Bronchial epithelial cell (primary cell): ENCODE data around the gene HSPB7. TPM values are rescaled to one million over a fixed set of nuclear protein-coding genes. Genes with fewer than 3 reads are reported as not detected.

ENCODE experiments used
- DNase-seq: peaks from one replicate; pipeline ENCODE4 v3.0.0-alpha.2; 2010; ENCODE audit warnings: low read depth
- FAIRE-seq: peaks from 2 replicates; lab custom pipeline; 2011; peaks lifted over from hg19 to GRCh38; lab: Jason Lieb, UNC
- H3K27me3 ChIP-seq: 2 replicates; pipeline ENCODE4 v1.5.1; 2011; ENCODE audit warnings: low read length; ENCODE audit not compliant: control insufficient read depth, insufficient read depth
- H3K36me3 ChIP-seq: 2 replicates; pipeline ENCODE4 v1.5.1; 2011; ENCODE audit warnings: low read length; ENCODE audit not compliant: control insufficient read depth, insufficient read depth
- H3K4me3 ChIP-seq: 2 replicates; pipeline ENCODE4 v1.5.1; 2011; ENCODE audit warnings: mild to moderate bottlenecking, low read depth, low read length, control low read depth
- total RNA-seq: library from RNA; depleted of rRNA; stranded (reverse); fragments of >200 nt; gene quantifications from 2 replicates; pipeline ENCODE4 v1.2.1, GENCODE V29; 2014
- TF ChIP-seq, protein P1 (sequence below): IDR thresholded peaks from 2 replicates; pipeline ENCODE4 v1.5.1; 2011; ENCODE audit warnings: mild to moderate bottlenecking, moderate library complexity, low read length, control low read depth, inconsistent platforms; ENCODE audit not compliant: insufficient read depth, severe bottlenecking

Gene HSPB7
- total RNA-seq, 1 donor from 2014 or later, result not detected

DNA sequence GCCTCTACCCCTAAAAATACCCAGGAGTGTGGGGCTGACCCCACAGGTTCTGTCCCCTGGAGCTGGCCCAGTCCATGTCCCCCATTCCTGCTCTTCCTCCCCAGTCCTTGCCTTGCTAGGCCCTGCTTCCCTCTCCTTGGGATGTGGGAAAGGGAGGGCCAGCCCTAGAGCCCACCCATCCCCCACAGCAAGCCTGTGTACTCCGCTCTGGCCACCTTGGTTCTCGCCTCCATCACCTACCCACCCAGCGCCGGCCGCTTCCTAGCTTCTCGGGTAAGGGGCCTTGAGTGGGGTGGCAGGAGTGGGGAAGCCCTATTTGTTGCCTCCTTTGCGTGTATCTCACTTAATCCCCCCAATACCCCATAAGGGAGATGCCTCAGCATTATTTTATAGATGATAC is 32.5 kb upstream of the HSPB7 start:
- Histone ChIP-seq H3K4me3 (no peak overlapping the region), H3K36me3 (no peaks in the 10 kb centered on the region), H3K27me3 (peaks cover 1% of the 10 kb centered on the region)
- FAIRE-seq (no peak), DNase-seq (no peak)
- TF ChIP-seq, protein P1, sequence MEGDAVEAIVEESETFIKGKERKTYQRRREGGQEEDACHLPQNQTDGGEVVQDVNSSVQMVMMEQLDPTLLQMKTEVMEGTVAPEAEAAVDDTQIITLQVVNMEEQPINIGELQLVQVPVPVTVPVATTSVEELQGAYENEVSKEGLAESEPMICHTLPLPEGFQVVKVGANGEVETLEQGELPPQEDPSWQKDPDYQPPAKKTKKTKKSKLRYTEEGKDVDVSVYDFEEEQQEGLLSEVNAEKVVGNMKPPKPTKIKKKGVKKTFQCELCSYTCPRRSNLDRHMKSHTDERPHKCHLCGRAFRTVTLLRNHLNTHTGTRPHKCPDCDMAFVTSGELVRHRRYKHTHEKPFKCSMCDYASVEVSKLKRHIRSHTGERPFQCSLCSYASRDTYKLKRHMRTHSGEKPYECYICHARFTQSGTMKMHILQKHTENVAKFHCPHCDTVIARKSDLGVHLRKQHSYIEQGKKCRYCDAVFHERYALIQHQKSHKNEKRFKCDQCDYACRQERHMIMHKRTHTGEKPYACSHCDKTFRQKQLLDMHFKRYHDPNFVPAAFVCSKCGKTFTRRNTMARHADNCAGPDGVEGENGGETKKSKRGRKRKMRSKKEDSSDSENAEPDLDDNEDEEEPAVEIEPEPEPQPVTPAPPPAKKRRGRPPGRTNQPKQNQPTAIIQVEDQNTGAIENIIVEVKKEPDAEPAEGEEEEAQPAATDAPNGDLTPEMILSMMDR, result no peak

GRCh38 chr1:16048573-16049189 is 30.8 kb upstream of the HSPB7 start:
- TF ChIP-seq, protein P1, result no peak
- H3K36me3 ChIP-seq, result no peaks in the 10 kb centered on the region
- H3K27me3 ChIP-seq, result peaks cover 3% of the 10 kb centered on the region
- FAIRE-seq (no peak), DNase-seq (peak; percentile 14)
- H3K4me3 ChIP-seq, result peak overlapping the region; percentile 33

GRCh38 chr1:16047791-16048475 is 30.1 kb upstream of the HSPB7 start:
- TF ChIP-seq, protein P1, result no peak
- peaks cover 3% of the 10 kb centered on the region for H3K27me3 ChIP-seq
- no peak overlapping the region for H3K4me3 ChIP-seq
- no peak for FAIRE-seq
- H3K36me3 ChIP-seq, result no peaks in the 10 kb centered on the region
- no peak for DNase-seq

DNA sequence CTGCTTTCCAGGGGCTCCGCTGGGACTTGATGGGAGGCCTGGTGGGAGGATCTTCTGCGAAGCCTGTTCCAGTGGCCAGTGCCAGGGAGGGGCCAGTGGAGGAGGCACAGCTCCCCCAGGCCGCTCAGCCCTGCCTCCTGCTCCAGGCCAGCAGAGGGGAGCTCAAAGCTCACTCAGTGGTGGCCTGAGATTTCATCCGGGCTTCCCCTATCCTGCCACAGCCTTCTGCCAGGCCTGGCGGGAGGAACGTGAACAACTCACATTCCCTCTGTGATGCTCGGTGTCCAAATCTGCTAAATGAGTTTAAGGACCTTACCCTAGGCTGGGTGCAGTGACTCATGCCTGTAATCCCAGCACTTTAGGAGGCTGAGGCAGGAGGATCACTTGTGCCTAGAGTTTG is 29.0 kb upstream of the HSPB7 start:
- H3K27me3 ChIP-seq, result peaks cover 3% of the 10 kb centered on the region
- H3K4me3 ChIP-seq, result no peak overlapping the region
- no peak for DNase-seq
- H3K36me3 ChIP-seq, result no peaks in the 10 kb centered on the region
- TF ChIP-seq, protein P1, result no peak
- no peak for FAIRE-seq

DNA sequence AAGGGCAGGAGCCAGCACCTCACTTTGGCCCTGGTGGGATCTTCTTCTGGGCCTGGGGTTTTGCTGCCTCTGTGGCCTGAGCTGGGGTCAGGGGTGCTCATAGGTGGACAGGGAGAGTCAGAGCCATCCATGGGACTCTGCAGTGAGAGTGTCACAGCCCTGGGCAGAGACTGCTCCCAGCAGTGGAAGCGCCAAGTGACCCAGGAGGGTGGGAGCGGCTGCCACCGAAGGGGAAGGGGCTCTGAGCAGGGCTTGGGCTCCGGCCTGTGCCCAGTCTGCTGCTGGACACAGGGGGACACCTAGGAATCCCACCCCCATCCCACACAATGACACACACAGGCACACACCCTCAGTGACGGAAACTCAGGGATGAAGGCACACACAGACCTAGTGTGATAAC is 26.1 kb upstream of the HSPB7 start:
- no peaks in the 10 kb centered on the region for H3K36me3 ChIP-seq
- DNase-seq, result no peak
- no peak overlapping the region for H3K4me3 ChIP-seq
- TF ChIP-seq, protein P1, result no peak
- peaks cover 3% of the 10 kb centered on the region for H3K27me3 ChIP-seq
- no peak for FAIRE-seq
